Right atrium auricular region (tissue), 2 donors: Measurements from ENCODE around the gene RHEX. TPM values are rescaled to one million over a fixed set of nuclear protein-coding genes. Genes with fewer than 3 reads are reported as not detected.

Experiments
- DNase-seq: peaks from one replicate; pipeline ENCODE4 v3.0.0-alpha.2; 2019; ENCODE audit warnings: low spot score
- H3K27ac ChIP-seq, 2 donors: fragments of 200-600 bp; sonication (generic); 1 replicate in 1 of 2; 2 replicates in 1 of 2; pipeline ENCODE4 v1.5.1; 2016 to 2019
- H3K27me3 ChIP-seq, 2 donors: fragments of 200-600 bp; sonication (generic); one replicate each; pipeline versions ENCODE4 v1.5.1 to v1.6.0; 2017 to 2019
- H3K36me3 ChIP-seq: fragments of 200-600 bp; sonication (generic); one replicate; pipeline ENCODE4 v1.5.1; 2016
- H3K4me1 ChIP-seq, 2 donors: fragments of 200-600 bp; sonication (generic); one replicate each; pipeline versions ENCODE4 v1.5.1 to v1.6.0; 2017 to 2019
- H3K4me3 ChIP-seq, 2 donors: fragments of 200-600 bp; sonication (generic); 1 replicate in 1 of 2; 2 replicates in 1 of 2; pipeline ENCODE4 v1.5.1; 2017 to 2019; ENCODE audit warnings: mild to moderate bottlenecking in 1 of 2, moderate library complexity in 1 of 2
- H3K9me3 ChIP-seq, 2 donors: fragments of 200-600 bp; sonication (generic); one replicate each; pipeline ENCODE4 v1.5.1; 2019
- total RNA-seq, 2 donors: library from RNA; depleted of rRNA; stranded (reverse); fragments of >200 nt; gene quantifications; one replicate each; pipeline ENCODE4 v1.1.0, GENCODE V29; 2016
- TF ChIP-seq, protein P1 (sequence below), 2 donors: fragments of 200-600 bp; sonication (generic); IDR thresholded peaks; one replicate each; pipeline ENCODE4 v1.5.1; 2019; ENCODE audit warnings: antibody characterized with exemption in 2 of 2

The RHEX gene
- total RNA-seq, 2 donors from 2014 or later, result not detected

DNA sequence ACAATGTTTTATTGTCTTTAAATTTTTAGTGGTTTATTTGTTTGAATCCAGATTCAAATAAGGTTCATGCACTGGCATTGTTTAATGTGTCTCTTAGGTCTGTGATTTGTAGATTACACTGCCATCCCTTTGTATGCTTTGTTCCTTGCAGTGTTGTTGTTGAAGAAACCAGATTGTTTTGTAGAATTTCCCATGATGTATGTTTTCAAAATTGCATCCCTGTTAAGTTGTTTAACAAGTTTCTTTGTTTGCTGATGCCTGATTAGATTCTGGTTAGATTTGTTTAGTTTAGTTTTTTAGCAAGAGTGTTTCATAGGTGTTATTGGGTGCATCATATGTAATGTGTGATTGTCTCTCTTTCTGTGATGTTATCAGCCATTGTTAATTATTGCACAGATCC lies 69.7 kb downstream of the RHEX start:
- no peaks in the 10 kb centered on the region for H3K27me3 ChIP-seq
- no peak for DNase-seq
- peaks cover 0 to 3% of the 10 kb centered on the region in 2 donors for H3K4me1 ChIP-seq
- H3K9me3 ChIP-seq, result peaks cover 0 to 17% of the 10 kb centered on the region in 2 donors
- no peak overlapping the region for H3K4me3 ChIP-seq
- TF ChIP-seq, protein P1, sequence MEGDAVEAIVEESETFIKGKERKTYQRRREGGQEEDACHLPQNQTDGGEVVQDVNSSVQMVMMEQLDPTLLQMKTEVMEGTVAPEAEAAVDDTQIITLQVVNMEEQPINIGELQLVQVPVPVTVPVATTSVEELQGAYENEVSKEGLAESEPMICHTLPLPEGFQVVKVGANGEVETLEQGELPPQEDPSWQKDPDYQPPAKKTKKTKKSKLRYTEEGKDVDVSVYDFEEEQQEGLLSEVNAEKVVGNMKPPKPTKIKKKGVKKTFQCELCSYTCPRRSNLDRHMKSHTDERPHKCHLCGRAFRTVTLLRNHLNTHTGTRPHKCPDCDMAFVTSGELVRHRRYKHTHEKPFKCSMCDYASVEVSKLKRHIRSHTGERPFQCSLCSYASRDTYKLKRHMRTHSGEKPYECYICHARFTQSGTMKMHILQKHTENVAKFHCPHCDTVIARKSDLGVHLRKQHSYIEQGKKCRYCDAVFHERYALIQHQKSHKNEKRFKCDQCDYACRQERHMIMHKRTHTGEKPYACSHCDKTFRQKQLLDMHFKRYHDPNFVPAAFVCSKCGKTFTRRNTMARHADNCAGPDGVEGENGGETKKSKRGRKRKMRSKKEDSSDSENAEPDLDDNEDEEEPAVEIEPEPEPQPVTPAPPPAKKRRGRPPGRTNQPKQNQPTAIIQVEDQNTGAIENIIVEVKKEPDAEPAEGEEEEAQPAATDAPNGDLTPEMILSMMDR (IDR thresholded peaks at IDR 0.05), result no peak
- no peak overlapping the region for H3K27ac ChIP-seq
- H3K36me3 ChIP-seq, result no peaks in the 10 kb centered on the region

DNA sequence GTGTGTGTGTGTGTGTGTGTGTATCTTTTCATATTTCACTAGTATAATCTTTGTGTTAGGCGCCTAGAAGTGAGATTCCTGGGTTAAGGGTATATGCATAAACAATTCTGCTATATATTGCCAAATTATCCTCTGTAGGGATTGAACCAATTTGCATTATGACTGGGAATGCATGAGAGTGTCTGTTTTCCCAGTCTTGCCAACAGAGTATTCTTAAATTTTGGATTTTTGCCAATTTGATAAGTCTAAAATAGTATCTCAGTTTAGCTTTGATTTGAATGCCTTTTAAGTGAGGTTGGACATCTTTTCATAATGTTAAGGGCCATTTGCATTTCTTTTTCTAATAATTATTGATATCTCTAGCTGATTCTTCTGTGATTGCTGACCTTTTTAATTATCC lies 72.4 kb downstream of the RHEX start:
- Histone ChIP-seq H3K36me3 (no peaks in the 10 kb centered on the region), H3K27me3 (no peaks in the 10 kb centered on the region), H3K4me3 (no peak overlapping the region), H3K4me1 (no peaks in the 10 kb centered on the region), H3K27ac (no peak overlapping the region), H3K9me3 (peaks cover 0 to 17% of the 10 kb centered on the region in 2 donors)
- TF ChIP-seq, protein P1 (IDR thresholded peaks at IDR 0.05), result no peak
- no peak for DNase-seq

DNA sequence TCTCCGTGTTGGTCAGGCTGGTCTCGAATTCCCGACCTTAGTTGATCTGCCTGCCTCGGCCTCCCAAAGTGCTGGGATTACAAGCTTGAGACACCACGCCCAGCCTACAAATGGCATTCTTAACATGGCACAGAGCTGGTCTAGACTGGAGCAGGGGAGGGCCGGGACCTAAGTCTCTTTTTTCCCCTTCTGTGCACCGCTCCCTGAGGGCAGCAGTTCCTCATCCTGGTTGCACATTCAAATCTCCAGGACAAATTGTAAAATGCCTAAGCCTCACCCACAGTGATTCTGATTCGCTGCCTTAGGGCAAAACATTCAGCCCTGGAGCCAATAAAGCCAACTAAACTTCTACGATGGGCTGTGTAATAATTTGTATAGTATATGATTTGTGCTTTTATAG lies 74.4 kb downstream of the RHEX start:
- no peaks in the 10 kb centered on the region for H3K4me1 ChIP-seq
- H3K27me3 ChIP-seq, result no peaks in the 10 kb centered on the region
- H3K36me3 ChIP-seq, result no peaks in the 10 kb centered on the region
- TF ChIP-seq, protein P1 (IDR thresholded peaks at IDR 0.05), result no peak
- no peak overlapping the region for H3K4me3 ChIP-seq
- no peak for DNase-seq
- no peaks in the 10 kb centered on the region for H3K9me3 ChIP-seq
- no peak overlapping the region for H3K27ac ChIP-seq

DNA sequence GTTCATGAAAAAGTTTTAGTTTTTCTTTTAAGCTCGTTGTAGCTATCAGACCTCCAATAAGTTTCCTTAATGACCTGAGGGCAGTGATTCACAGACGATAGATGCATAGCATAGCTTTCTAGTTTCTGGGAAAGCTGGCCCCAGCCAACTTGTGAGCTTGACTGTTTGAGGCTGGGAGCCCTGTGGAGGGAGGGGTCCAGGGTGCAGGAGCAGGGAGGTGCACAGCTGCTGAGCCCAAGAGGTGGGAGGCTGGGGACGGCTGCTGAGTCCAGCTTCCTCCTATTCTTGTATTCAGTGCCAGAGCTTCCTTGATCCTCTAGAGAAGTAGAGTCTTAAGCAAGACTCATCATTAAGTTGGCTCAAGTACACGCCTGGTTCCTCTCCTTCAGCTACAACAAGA lies 75.2 kb downstream of the RHEX start:
- H3K36me3 ChIP-seq, result no peaks in the 10 kb centered on the region
- H3K4me3 ChIP-seq, result no peak overlapping the region
- no peak for DNase-seq
- H3K4me1 ChIP-seq, result no peaks in the 10 kb centered on the region
- no peaks in the 10 kb centered on the region for H3K9me3 ChIP-seq
- no peak overlapping the region for H3K27ac ChIP-seq
- TF ChIP-seq, protein P1 (IDR thresholded peaks at IDR 0.05), result no peak
- H3K27me3 ChIP-seq, result no peaks in the 10 kb centered on the region

DNA sequence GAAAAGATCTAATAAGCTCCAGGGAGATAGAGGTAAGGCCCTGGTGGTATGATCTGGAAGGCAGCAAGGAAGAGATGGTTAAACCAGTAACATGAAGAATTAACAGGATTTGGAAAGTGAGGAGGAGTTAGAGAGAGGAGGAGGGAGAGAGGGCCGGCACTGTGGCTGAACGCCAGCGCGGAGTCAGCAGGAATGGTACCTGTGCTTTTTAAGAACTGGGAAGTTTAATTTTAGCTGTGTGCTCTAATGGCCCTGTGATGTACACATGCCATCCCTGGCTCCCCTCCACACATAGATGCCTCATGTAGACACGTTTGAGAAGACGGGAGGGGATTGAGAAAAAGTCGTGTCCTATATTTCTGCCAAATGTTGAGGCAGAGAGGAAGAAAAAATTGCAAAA lies 78.1 kb downstream of the RHEX start:
- DNase-seq, result no peak
- H3K4me1 ChIP-seq, result no peaks in the 10 kb centered on the region
- H3K9me3 ChIP-seq, result no peaks in the 10 kb centered on the region
- no peaks in the 10 kb centered on the region for H3K27me3 ChIP-seq
- no peak overlapping the region for H3K27ac ChIP-seq
- no peaks in the 10 kb centered on the region for H3K36me3 ChIP-seq
- TF ChIP-seq, protein P1 (IDR thresholded peaks at IDR 0.05), result no peak
- no peak overlapping the region for H3K4me3 ChIP-seq

DNA sequence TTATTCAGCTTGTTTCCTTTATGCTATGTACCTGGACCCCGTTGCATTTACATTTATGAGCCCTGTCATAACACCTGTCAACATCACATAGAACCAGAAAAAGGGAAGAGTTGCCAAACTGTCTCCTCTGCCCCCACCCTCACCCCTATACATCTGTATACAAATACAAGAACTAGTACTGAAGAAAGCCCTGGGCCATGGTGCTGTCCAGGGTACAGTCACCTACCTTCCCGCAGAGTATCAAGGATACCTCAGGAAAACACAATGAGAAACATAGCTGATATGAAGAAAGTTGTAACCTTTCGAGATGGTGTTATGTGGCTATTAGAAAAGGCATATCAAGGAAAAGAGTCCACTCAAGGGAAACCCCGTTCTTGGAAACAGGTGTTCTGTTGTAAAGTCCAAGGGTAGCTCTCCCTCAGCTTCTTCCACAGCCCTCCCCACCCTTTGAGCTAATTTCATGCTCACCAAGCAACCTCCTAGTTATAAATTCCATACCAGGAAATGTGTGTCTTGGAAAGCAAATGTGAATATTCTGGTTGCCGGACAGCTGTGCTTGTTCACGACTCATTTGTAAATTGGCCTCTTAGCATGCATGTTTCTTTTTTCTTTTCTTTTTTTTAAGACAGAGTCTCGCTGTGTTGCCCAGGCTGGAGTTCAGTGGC lies 80.9 kb downstream of the RHEX start:
- no peaks in the 10 kb centered on the region for H3K36me3 ChIP-seq
- no peak overlapping the region for H3K4me3 ChIP-seq
- no peaks in the 10 kb centered on the region for H3K9me3 ChIP-seq
- DNase-seq, result no peak
- no peak overlapping the region for H3K27ac ChIP-seq
- TF ChIP-seq, protein P1 (IDR thresholded peaks at IDR 0.05), result no peak
- no peaks in the 10 kb centered on the region for H3K4me1 ChIP-seq
- H3K27me3 ChIP-seq, result no peaks in the 10 kb centered on the region
